ENCODE results near the gene SH2D6. TPM values are rescaled to one million over a fixed set of nuclear protein-coding genes. Genes with fewer than 3 reads are reported as not detected.

SH2D6 gene
- total and polyA plus RNA-seq, 4 experiments from 2014 or later: 1.5 to 1.6 TPM; not detected in 2

DNA sequence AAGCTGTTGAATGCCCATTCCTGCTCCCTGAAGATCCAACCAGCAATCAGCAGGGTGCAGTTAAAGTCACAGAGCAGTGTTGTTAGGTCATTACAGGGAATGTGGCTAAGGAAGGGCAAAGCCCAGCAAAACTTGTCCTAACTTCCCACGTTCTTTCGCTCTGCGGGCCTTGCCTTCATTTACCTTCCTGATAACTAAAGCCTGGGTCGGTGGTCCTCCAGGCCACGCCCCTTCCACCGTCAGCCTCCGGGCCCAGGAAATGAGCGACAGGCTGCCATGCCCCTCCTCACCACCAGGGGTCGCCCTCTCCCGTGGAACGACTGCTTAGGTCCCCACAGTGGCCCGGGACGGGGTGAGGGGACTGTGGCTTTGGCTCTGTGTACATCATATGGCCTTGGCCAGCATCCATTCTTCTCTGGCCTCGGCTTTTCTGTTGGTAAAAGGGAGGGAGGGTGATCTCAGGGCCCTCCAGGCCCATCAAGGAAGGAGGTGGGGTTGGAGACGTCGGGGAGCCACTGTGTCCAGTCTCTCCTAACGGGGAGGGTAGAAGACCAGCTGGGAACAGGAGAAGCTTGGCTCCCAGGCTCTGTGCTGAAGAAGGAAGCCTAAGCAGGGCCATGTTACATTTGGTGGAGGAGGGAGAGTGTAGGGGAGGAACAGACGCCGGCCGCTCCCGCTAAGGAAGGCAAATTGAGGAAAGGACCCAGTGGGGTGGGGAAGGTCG lies 2.2 kb downstream of the SH2D6 start:
- Histone ChIP-seq H3K27ac (ENCODE audit: low read depth, low read length) (peak overlapping the region; percentile 12), H3K4me3 (ENCODE audit: low read length in 2 of 2) (no peak overlapping the region), H3K27me3 (ENCODE audit: insufficient read depth, low read length) (no peaks in the 10 kb centered on the region), H3K4me1 (ENCODE audit: insufficient read depth, low read length) (peaks cover 28% of the 10 kb centered on the region), H3K9me3 (ENCODE audit: control insufficient read depth in 1 of 2, low read length in 2 of 2) (no peaks in the 10 kb centered on the region), H3K36me3 (ENCODE audit: insufficient read depth, low read length) (no peaks in the 10 kb centered on the region)
- Mint-ChIP-seq H3K9me3 (no peaks in the 10 kb centered on the region), H3K36me3 (peaks cover 0 to 1% of the 10 kb centered on the region in 2 donors), H3K27me3 (no peaks in the 10 kb centered on the region), H3K4me1 (peaks cover 12 to 29% (median 19%) of the 10 kb centered on the region in 4 donors), H3K27ac (peak overlapping the region; percentile 76 to 93 (median 90)), H3K4me3 (peak overlapping the region; percentile 72 to 84 (median 78))
- intact Hi-C loops (cut with micrococcal nuclease): loop anchor here (1.0 kb wide), 2 partner anchors 29 to 132 kb away; no protein-coding TSS in a partner anchor
- peak; percentile 81 to 87 (median 81) for DNase-seq
- ChIA-PET CTCF (ENCODE audit: partially characterized antibody) (interaction anchor here (0.7 to 8.1 kb wide), 26 partner anchors 9 to 312 kb away, joined by 3 to 378 read pairs (median 4); partner anchors contain the start of genes CAPG, MAT2A, RNF181 and TGOLN2), POLR2A (ENCODE audit: partially characterized antibody) (interaction anchor here (2.7 to 5.1 kb wide), 7 partner anchors 17 to 175 kb away, joined by 12 to 99 read pairs (median 29); partner anchors contain the start of genes ELMOD3, MAT2A, RETSAT and RNF181)

DNA sequence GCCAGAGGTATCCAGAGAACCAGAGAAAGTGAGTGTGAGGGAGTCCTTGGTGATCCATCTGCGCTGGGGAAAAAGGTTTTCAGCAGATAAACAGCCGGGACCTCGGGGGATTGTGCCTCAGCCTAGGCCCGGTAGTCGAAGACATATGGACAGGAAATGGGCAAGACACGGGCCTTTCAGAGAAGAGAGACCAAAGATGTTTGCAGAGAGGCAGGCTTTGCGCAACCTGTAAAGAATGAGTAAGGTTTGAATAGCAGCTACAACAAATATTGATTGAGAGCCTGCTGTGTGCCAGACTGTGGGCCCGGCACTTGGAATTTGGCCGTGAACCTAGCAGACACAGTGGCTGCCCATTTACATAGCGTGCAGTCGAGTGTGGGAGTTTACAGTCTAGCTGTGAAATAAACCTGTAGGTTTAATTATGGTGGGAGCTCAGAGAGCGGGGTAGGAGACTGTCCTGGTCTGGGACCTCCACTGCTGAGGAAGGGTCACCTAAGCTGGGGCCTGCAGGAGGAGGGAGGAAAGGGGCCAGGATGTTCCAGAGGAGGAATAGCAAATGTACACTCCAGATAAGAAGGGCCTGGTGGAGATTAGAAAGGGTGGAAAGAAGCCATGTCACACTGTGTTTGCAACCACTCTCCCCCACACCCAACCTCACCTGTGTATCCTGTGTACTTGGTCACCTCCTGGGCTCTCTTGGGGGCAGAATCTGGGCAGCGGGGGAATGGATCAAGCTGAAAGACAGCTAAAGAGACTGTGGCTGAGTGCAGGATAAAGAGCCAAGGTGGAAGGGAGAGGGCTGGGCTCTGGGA lies 3.0 kb downstream of the SH2D6 start:
- peaks cover 0 to 1% of the 10 kb centered on the region in 2 donors for H3K36me3 Mint-ChIP-seq
- Histone ChIP-seq H3K27ac (ENCODE audit: low read depth, low read length) (no peak overlapping the region), H3K4me3 (ENCODE audit: low read length in 2 of 2) (no peak overlapping the region), H3K27me3 (ENCODE audit: insufficient read depth, low read length) (no peaks in the 10 kb centered on the region), H3K9me3 (ENCODE audit: control insufficient read depth in 1 of 2, low read length in 2 of 2) (no peaks in the 10 kb centered on the region), H3K4me1 (ENCODE audit: insufficient read depth, low read length) (peaks cover 28% of the 10 kb centered on the region), H3K36me3 (ENCODE audit: insufficient read depth, low read length) (no peaks in the 10 kb centered on the region)
- ChIA-PET CTCF (ENCODE audit: partially characterized antibody) (interaction anchor here (0.8 to 8.1 kb wide), 16 partner anchors 8 to 286 kb away, joined by 3 to 378 read pairs (median 6); partner anchors contain the start of gene MAT2A), POLR2A (ENCODE audit: partially characterized antibody) (interaction anchor here (3.6 to 5.1 kb wide), 4 partner anchors 16 to 135 kb away, joined by 12 to 99 read pairs (median 66); partner anchors contain the start of gene MAT2A)
- H3K4me3 Mint-ChIP-seq: peak overlapping the region in 2 of 8 donors; percentile 35 to 57
- no peak for DNase-seq
- no peaks in the 10 kb centered on the region for H3K27me3 Mint-ChIP-seq
- peak overlapping the region in 6 of 7 donors; percentile 7 to 83 (median 63) for H3K27ac Mint-ChIP-seq
- H3K9me3 Mint-ChIP-seq: no peaks in the 10 kb centered on the region
- intact Hi-C loops (cut with micrococcal nuclease): no loop called here
- peaks cover 12 to 29% (median 19%) of the 10 kb centered on the region in 4 donors for H3K4me1 Mint-ChIP-seq

DNA sequence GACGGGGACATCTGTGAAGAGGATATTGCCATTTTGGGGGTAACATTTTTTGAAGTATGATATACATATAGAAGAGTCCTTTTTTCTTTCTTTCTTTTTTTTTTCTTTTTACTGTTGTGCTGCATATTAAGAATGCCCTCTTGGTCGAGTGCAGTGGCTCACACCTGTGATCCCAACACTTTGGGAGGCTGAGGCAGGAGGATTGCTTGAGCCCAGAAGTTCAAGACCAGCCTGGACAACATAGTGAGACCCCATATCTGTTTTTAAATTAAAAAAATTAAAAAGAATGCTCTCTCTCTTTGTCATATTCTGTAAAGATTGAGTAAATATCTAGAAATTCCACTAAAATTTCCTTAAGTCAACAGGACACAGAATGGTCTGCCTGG lies 3.6 kb downstream of the SH2D6 start:
- DNase-seq: no peak
- Mint-ChIP-seq H3K27ac (peak overlapping the region in 5 of 7 donors; percentile 7 to 83 (median 70)), H3K9me3 (no peaks in the 10 kb centered on the region), H3K36me3 (peaks cover 0 to 1% of the 10 kb centered on the region in 2 donors), H3K27me3 (no peaks in the 10 kb centered on the region), H3K4me1 (peaks cover 12 to 29% (median 19%) of the 10 kb centered on the region in 4 donors), H3K4me3 (peak overlapping the region in 2 of 8 donors; percentile 35 to 57)
- H3K27me3 ChIP-seq (ENCODE audit: insufficient read depth, low read length): no peaks in the 10 kb centered on the region
- intact Hi-C loops (cut with micrococcal nuclease): no loop called here
- POLR2A ChIA-PET (ENCODE audit: partially characterized antibody): interaction anchor here (1.4 to 4.5 kb wide), 3 partner anchors 15 to 129 kb away, joined by 3 to 99 read pairs (median 92); partner anchors contain the start of gene MAT2A
- peaks cover 28% of the 10 kb centered on the region for H3K4me1 ChIP-seq (ENCODE audit: insufficient read depth, low read length)
- H3K27ac ChIP-seq (ENCODE audit: low read depth, low read length): no peak overlapping the region
- no peaks in the 10 kb centered on the region for H3K36me3 ChIP-seq (ENCODE audit: insufficient read depth, low read length)
- CTCF ChIA-PET (ENCODE audit: partially characterized antibody): interaction anchor here (1.2 to 8.1 kb wide), 11 partner anchors 15 to 285 kb away, joined by 3 to 378 read pairs (median 14); partner anchors contain the start of gene MAT2A
- no peak overlapping the region for H3K4me3 ChIP-seq (ENCODE audit: low read length in 2 of 2)
- H3K9me3 ChIP-seq (ENCODE audit: control insufficient read depth in 1 of 2, low read length in 2 of 2): no peaks in the 10 kb centered on the region

DNA sequence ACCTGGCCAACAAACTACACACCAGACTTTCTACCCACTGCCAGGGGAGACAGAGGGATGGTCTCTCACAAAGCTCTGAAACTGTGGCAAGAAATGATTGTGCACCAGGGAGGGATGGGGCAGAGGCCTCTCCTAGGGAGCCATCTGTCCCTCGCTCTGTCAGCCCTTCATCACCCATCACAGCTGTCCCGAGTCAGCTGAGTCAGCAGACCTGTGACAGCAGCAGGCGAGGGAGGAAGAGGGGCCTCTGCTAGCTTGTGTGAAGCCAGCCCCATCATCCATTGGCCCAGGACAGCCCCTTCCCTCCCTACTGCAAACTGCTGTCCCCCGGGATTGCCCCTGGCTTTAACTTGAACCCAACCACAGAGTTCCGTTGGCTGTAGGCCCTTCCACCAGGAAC lies 5.0 kb downstream of the SH2D6 start:
- no peak for DNase-seq
- Histone ChIP-seq H3K4me3 (ENCODE audit: low read length in 2 of 2) (no peak overlapping the region), H3K27ac (ENCODE audit: low read depth, low read length) (no peak overlapping the region), H3K9me3 (ENCODE audit: control insufficient read depth in 1 of 2, low read length in 2 of 2) (no peaks in the 10 kb centered on the region), H3K27me3 (ENCODE audit: insufficient read depth, low read length) (no peaks in the 10 kb centered on the region), H3K4me1 (ENCODE audit: insufficient read depth, low read length) (peaks cover 23% of the 10 kb centered on the region), H3K36me3 (ENCODE audit: insufficient read depth, low read length) (no peaks in the 10 kb centered on the region)
- H3K9me3 Mint-ChIP-seq: no peaks in the 10 kb centered on the region
- peak overlapping the region in 1 of 7 donors; percentile 41 for H3K27ac Mint-ChIP-seq
- intact Hi-C loops (cut with micrococcal nuclease): no loop called here
- peaks cover 12 to 20% (median 16%) of the 10 kb centered on the region in 4 donors for H3K4me1 Mint-ChIP-seq
- no peak overlapping the region for H3K4me3 Mint-ChIP-seq
- ChIA-PET CTCF (ENCODE audit: partially characterized antibody) (interaction anchor here (1.1 to 8.1 kb wide), 2 partner anchors 14 to 130 kb away, joined by 3 to 378 read pairs; no protein-coding TSS in a partner anchor), POLR2A (ENCODE audit: partially characterized antibody) (interaction anchor here (1.1 to 1.4 kb wide), 4 partner anchors 14 to 117 kb away, joined by 3 to 6 read pairs (median 4); partner anchors contain the start of gene MAT2A)
- no peaks in the 10 kb centered on the region for H3K27me3 Mint-ChIP-seq
- H3K36me3 Mint-ChIP-seq: no peaks in the 10 kb centered on the region

DNA sequence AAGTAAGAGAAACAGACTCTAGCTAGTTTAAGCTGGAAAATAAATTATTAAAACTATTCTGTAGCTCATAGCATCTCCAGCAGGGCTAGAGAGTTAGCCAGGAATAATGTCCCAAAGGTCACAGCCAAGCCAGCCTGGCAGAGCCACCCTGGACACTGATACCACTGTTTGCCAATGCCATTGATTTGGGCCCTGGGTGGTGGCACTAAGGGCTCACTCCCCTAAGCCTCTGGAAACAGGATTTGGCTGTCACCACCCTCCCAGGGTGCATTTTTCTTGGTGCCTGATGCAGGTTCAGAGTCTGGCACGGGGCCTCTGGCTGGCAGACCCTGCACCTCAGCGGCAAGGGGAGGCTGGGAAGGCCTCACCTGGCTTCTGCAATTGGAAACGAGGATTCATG lies 7.1 kb downstream of the SH2D6 start:
- intact Hi-C loops (cut with micrococcal nuclease): no loop called here
- CTCF ChIA-PET (ENCODE audit: partially characterized antibody): interaction anchor here (8.1 kb wide), 1 partner anchor 128 kb away, joined by 378 read pairs; no protein-coding TSS in a partner anchor
- H3K36me3 ChIP-seq (ENCODE audit: insufficient read depth, low read length): no peaks in the 10 kb centered on the region
- H3K27me3 ChIP-seq (ENCODE audit: insufficient read depth, low read length): no peaks in the 10 kb centered on the region
- H3K9me3 ChIP-seq (ENCODE audit: control insufficient read depth in 1 of 2, low read length in 2 of 2): no peaks in the 10 kb centered on the region
- H3K4me1 ChIP-seq (ENCODE audit: insufficient read depth, low read length): peaks cover 5% of the 10 kb centered on the region
- H3K9me3 Mint-ChIP-seq: no peaks in the 10 kb centered on the region
- POLR2A ChIA-PET (ENCODE audit: partially characterized antibody): no interaction called here
- no peak overlapping the region for H3K27ac ChIP-seq (ENCODE audit: low read depth, low read length)
- H3K36me3 Mint-ChIP-seq: no peaks in the 10 kb centered on the region
- peaks cover 2 to 4% (median 4%) of the 10 kb centered on the region in 4 donors for H3K4me1 Mint-ChIP-seq
- no peaks in the 10 kb centered on the region for H3K27me3 Mint-ChIP-seq
- H3K4me3 ChIP-seq (ENCODE audit: low read length in 2 of 2): no peak overlapping the region
- H3K4me3 Mint-ChIP-seq: no peak overlapping the region
- DNase-seq: no peak
- no peak overlapping the region for H3K27ac Mint-ChIP-seq

DNA sequence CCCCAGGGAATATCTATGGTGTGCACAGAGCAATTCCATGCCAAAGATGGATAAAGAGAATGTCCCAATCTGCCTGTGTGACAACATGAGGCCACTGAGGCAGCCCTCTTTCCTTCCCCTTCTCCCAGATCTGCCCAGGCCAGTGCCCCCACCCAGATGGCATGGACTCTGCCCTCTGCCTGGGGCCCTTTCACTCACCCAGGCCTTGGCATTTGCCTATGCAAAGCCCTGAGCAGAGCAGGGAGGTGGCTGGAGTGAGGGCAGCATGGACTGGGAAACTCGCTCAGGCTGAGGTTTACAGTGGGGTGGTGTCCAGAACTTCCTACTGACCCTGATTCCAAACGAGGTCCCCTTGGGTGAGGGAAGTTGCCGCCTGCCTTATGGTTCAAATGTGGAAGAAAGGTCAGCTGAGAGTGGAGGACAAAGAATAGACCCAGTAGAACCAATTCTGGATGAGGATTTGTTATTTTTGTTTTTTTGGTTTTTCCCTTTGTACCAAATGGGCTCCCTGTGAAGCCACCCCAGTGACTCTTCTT lies 8.9 kb downstream of the SH2D6 start:
- POLR2A ChIA-PET (ENCODE audit: partially characterized antibody): interaction anchor here (2.5 kb wide), 1 partner anchor 11 kb away, joined by 15 read pairs; no protein-coding TSS in a partner anchor
- no peaks in the 10 kb centered on the region for H3K4me1 ChIP-seq (ENCODE audit: insufficient read depth, low read length)
- H3K4me3 ChIP-seq (ENCODE audit: low read length in 2 of 2): no peak overlapping the region
- CTCF ChIA-PET (ENCODE audit: partially characterized antibody): interaction anchor here (1.2 to 3.2 kb wide), 3 partner anchors 121 to 210 kb away, joined by 4 to 19 read pairs (median 4); no protein-coding TSS in a partner anchor
- H3K27me3 ChIP-seq (ENCODE audit: insufficient read depth, low read length): no peaks in the 10 kb centered on the region
- Mint-ChIP-seq H3K4me1 (no peaks in the 10 kb centered on the region), H3K9me3 (no peaks in the 10 kb centered on the region), H3K27ac (peak overlapping the region in 1 of 7 donors; percentile 55), H3K27me3 (no peaks in the 10 kb centered on the region), H3K4me3 (no peak overlapping the region), H3K36me3 (no peaks in the 10 kb centered on the region)
- H3K9me3 ChIP-seq (ENCODE audit: control insufficient read depth in 1 of 2, low read length in 2 of 2): no peaks in the 10 kb centered on the region
- no peak for DNase-seq
- H3K27ac ChIP-seq (ENCODE audit: low read depth, low read length): no peak overlapping the region
- no peaks in the 10 kb centered on the region for H3K36me3 ChIP-seq (ENCODE audit: insufficient read depth, low read length)
- intact Hi-C loops (cut with micrococcal nuclease): no loop called here
